Activated gamma-delta T cell (primary cell): ENCODE results near the gene HSCB.
"Not testable (repeated sequence)": the region's sequence is repeated elsewhere in the genome, so short reads cannot be mapped to it uniquely, and the experiment has no call there.

Experiments
- DNase-seq: peaks from one replicate; lab custom pipeline; 2025; lab: John Stamatoyannopoulos, UW
- total RNA-seq, 2 donors: gene quantifications; one replicate each; lab custom pipeline; 2026; lab: John Stamatoyannopoulos, UW

HSCB gene
- total RNA-seq: 5.9 to 7.3 reads per million in 2 donors

GRCh38 chr22:28741785-28742561 is at the start of gene HSCB, which contains the start of gene CHEK2:
Gene HSCB, plus strand, starts transcription at chr22:28742039. Its CDS starts 57 bp downstream, at chr22:28742096.
Gene CHEK2, minus strand, starts transcription at chr22:28741820. Its CDS starts 7,099 bp downstream, at chr22:28734721.
- DNase-seq: peak; percentile 73

- not testable (repeated sequence) for DNase-seq
These were observed 48.6 kb upstream of the HSCB start for GRCh38 chr22:28693041-28693760.

DNA sequence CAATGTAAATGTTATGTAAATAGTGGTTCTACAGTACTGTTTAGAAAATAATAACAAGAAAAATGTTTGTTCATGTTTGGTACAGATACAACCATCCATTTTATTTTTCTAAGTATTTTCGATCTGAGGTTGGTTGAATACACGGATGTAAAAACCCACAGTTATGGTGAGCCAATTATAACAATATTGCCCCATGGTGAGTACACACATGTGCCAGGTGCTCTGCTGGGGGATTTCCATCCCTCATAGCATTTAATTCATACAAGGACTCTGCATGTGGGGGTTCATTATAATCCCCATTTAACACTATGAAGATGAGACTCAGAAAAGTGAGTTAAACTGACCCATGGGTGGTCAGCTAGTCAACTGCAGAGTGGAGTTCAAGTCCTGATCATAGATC is 38.9 kb upstream of the HSCB start:
- DNase-seq: no peak

DNA sequence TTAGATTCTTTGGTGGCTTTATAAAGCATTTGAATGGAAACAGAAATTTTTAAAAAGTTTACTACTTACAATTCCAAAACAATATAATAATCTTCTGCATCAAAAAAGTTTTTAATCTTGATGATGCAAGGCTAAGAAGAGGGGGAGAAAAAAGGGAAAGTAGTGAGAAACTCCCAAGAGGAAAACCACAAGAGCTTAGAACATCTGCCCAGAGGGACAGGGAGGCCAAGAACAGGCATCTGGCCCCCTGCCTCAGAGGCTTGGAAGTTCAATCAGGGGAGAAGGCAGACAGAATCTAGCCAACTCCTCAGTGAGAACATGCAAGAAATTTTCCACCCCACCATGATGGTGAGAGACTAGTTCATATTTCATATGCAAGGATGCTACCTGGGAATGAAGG is 38.4 kb upstream of the HSCB start:
- DNase-seq: no peak

DNA sequence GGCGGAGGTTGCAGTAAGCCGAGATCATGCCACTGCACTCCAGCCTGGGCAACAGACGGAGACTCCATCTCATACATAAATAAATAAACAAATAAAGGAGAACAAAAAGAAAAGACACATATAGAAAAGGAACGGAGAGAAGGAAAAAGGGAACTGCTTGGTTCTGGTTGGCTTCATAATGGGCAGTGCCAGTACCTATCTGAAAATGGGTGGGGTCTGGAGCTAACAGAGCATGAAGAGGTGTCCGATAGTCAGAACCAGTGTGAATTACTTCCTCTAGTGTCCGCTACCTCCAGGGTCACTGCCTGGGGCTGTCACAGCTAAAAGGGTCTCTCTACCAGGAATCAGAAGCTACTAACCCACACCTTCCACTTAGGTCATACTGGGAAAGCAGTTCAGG is 35.0 kb upstream of the HSCB start:
- DNase-seq: no peak

GRCh38 chr22:28710107-28710506 is 31.7 kb upstream of the HSCB start:
- DNase-seq: no peak

DNA sequence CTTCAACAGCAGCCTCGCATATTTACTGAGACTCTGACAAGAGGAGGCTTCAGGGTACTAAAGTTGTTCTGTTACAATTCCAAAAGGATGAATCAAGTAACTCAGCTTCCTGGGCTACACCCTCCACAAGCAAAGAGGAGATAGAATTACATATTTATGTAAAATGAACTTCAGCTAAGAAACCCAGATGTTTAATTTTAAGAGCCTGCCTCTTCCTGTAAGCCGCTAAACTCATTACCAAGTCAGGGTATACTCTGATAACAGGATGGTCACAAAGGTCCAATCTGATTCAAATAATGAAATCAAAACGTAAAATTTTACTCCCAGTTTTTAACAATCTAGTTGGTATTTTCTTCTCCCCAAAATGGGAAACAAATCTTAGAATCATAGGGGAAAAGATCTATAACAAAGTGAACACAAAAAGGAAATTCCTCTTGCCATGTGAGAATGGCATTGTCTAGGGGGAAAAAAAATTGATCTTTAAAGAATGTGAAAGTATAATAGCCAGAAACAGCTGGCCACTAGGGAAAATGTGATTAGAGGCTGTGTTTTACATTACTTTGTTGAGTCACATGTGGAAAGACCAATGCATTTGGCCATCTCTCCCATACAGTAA is 31.2 kb upstream of the HSCB start:
- no peak for DNase-seq

DNA sequence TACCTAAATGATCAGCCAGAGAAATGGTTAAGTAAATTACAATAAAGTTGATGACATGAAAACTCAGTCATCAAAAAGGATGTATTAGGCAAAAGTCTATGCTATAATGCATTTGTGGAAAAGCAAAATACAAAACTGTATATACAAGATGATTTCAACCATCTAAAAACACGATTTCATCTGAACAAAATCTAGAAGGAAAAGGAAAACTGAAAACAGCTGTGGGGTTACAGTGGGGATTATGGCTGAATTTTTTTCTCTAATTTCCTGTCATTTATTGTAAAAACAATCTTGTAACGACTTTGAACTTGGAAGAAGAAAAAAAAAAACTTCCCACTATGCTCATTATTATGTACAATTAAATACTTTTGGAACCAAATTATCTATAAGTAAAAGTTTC is 30.5 kb upstream of the HSCB start:
- DNase-seq: no peak

GRCh38 chr22:28711820-28712777 is 29.7 kb upstream of the HSCB start:
- no peak for DNase-seq

GRCh38 chr22:28714043-28714628 is 27.7 kb upstream of the HSCB start:
- DNase-seq: no peak

- DNase-seq: no peak
These were observed 26.2 kb upstream of the HSCB start for GRCh38 chr22:28715611-28716010.

GRCh38 chr22:28716686-28717085 is 25.2 kb upstream of the HSCB start:
- no peak for DNase-seq

- DNase-seq: no peak
These were observed 23.8 kb upstream of the HSCB start for GRCh38 chr22:28718044-28718443.

GRCh38 chr22:28728002-28728401 is 13.8 kb upstream of the HSCB start:
- no peak for DNase-seq

- no peak for DNase-seq
These were observed 13.1 kb upstream of the HSCB start for GRCh38 chr22:28728621-28729313.

DNA sequence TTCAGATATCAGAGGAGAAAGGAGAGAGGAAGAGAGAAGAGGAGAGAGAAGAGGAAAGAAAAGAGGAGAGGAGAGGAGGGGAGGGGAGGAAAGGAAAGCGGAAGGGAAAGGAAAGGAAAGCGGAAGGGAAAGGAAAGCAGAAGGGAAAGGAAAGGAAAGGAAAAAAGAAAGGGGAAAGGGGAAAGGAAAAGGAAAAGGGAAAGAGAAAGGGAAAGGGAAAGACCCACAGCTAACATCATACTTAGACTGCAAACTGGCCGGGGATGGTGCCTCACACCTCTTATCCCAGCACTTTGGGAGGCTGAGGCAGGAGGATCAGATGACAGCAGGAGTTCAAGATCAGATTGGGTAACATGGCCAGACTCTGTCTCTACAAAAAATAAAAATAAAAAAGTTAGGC is 11.7 kb upstream of the HSCB start:
- DNase-seq: no peak

GRCh38 chr22:28734393-28734792 is 7.4 kb upstream of the HSCB start:
- no peak for DNase-seq

DNA sequence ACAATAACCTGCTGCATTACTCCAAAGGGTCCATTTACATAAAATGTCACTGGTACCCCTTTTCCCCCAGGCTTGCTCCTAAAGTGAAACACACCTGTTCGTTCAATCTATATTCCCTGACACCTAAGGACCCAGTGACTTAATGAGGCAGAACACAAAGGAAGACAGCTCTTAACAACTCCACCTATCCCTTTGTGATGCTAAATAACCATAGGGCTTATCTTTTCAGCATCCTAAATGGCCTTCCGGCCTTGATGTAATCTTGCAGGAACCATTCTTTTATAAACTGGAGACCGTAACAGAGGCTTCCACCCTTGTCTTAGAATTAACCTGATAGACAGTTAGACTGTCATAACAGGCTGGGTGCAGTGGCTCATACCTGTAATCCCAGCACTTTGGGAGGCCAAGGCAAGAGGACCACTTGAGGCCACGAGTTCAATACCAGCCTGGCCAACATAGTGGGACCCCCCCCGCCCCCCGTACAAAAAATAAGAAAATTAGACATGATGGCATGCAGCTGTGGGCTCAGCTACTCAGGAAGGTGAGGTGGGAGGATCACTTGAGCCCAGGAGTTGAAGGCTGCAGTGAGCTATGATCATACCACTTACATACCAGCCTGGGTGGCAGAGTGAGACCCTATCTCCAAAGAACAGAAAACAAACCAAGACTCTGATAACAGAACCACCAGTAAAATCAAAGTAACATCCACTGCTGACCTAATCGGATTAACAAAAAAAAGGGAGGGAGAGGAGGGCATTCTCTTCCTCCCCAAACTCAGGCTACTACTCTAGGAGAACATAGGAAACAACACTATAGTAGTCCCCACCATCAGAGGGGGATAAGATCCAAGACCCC is 5.3 kb upstream of the HSCB start:
- DNase-seq: no peak

- no peak for DNase-seq
These were observed 4.1 kb upstream of the HSCB start for GRCh38 chr22:28737701-28738100.

- not testable (repeated sequence) for DNase-seq
These were observed 3.0 kb upstream of the HSCB start for GRCh38 chr22:28738876-28739275.
